MCF 10A (cell line): ENCODE measurements around the gene ABCA9. TPM values are rescaled to one million over a fixed set of nuclear protein-coding genes. Genes with fewer than 3 reads are reported as not detected.

Experiments
- BruUV-seq: library from RNA; stranded (reverse); fragments of 400-500 nt; replicated peaks from 2 replicates; lab custom pipeline; 2021; lab: Mats Ljungman, UMichigan
- CTCF ChIA-PET: fragments of 300-600 bp; sonication (Branson Sonifier 250); formaldehyde crosslinking; extraction: SDS; loops from one replicate; lab custom pipeline; 2021; ENCODE audit warnings: antibody characterized with exemption, inconsistent platforms; lab: Yijun Ruan, JAX
- POLR2A ChIA-PET: fragments of 300-600, 350-650 bp; sonication (Branson Sonifier 250); formaldehyde crosslinking; extraction: SDS; loops from one replicate; lab custom pipeline; 2020; ENCODE audit warnings: antibody characterized with exemption, inconsistent platforms; lab: Yijun Ruan, JAX
- DNase-seq: peaks from one replicate; pipeline ENCODE4 v3.0.0-alpha.2; 2018; ENCODE audit not compliant: unreplicated experiment
- H3K27ac Mint-ChIP-seq: one replicate; pipeline ENCODE4 v1.8.0; 2022; ENCODE audit warnings: mild to moderate bottlenecking, low read depth, mixed read lengths; ENCODE audit not compliant: unreplicated experiment
- H3K27me3 Mint-ChIP-seq: one replicate; pipeline ENCODE4 v1.8.0; 2022; ENCODE audit warnings: mixed read lengths; ENCODE audit not compliant: insufficient read depth, unreplicated experiment
- H3K36me3 Mint-ChIP-seq: one replicate; pipeline ENCODE4 v1.8.0; 2022; ENCODE audit warnings: mild to moderate bottlenecking, moderate library complexity, mixed read lengths; ENCODE audit not compliant: insufficient read depth, unreplicated experiment
- H3K4me1 Mint-ChIP-seq: one replicate; pipeline ENCODE4 v1.8.0; 2022; ENCODE audit warnings: mixed read lengths; ENCODE audit not compliant: insufficient read depth, unreplicated experiment
- H3K4me3 Mint-ChIP-seq: one replicate; pipeline ENCODE4 v1.8.0; 2022; ENCODE audit warnings: mild to moderate bottlenecking, moderate library complexity, mixed read lengths; ENCODE audit not compliant: unreplicated experiment
- H3K9me3 Mint-ChIP-seq: one replicate; pipeline ENCODE4 v1.8.0; 2022; ENCODE audit warnings: mixed read lengths; ENCODE audit not compliant: unreplicated experiment
- intact Hi-C: fragments of 100-400 bp; cut with micrococcal nuclease; formaldehyde crosslinking; loops from 2 replicates; pipeline ENCODE4 v1.14.1; 2022
- total RNA-seq: library from RNA; stranded (reverse); gene quantifications from 2 replicates; pipeline ENCODE4 v1.2.3, GENCODE V29; 2022
- TF ChIP-seq, protein P1 (sequence below): fragments of 200-600 bp; IDR thresholded peaks from one replicate; pipeline ENCODE4 v1.8.0; 2022; ENCODE audit warnings: antibody characterized with exemption, mild to moderate bottlenecking; ENCODE audit not compliant: unreplicated experiment

ABCA9 gene
- total RNA-seq, 1 experiment from 2014 or later = 7.8 TPM

DNA sequence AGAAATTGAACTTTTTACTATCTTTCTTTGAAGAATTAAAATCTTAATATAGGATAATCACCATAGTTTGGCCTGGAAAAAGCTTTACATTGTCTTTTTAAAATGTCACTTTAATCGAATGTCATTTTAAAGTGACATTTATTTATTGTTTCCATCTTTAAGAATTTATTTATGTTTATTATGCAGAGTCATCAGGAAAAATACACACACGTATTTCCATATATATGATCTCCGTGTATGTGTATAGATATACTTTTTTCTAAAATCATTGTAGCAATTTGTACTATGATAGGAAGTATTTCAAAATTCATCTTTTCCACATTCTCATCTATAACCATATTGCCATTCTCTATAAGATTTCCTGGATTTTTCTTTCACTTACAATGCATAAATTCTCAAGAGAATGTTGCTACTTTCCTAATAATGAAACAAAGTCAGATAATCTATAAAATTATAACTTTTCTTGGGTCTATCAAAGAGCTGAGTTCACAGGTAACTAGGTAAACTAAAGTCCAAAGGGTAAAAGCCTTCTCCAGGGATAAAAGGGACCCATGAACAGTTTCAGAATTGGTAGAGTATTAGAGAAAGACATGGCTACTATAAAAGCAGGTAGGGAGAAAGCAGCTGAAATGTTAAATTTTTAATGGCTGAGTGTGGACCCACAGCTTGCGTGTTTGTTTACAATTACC, 117.5 kb downstream of the ABCA9 start:
- DNase-seq = no peak
- BruUV-seq = no TSS peak
- CTCF ChIA-PET = no interaction called here
- no peaks in the 10 kb centered on the region for H3K36me3 Mint-ChIP-seq
- H3K27ac Mint-ChIP-seq = no peak overlapping the region
- H3K27me3 Mint-ChIP-seq = no peaks in the 10 kb centered on the region
- intact Hi-C loops = no loop called here
- H3K4me3 Mint-ChIP-seq = no peak overlapping the region
- no peaks in the 10 kb centered on the region for H3K9me3 Mint-ChIP-seq
- POLR2A ChIA-PET = interaction anchor here (0.9 kb wide), 1 partner anchor 537 kb away, joined by 3 read pairs; no protein-coding TSS in a partner anchor
- TF ChIP-seq, protein P1, sequence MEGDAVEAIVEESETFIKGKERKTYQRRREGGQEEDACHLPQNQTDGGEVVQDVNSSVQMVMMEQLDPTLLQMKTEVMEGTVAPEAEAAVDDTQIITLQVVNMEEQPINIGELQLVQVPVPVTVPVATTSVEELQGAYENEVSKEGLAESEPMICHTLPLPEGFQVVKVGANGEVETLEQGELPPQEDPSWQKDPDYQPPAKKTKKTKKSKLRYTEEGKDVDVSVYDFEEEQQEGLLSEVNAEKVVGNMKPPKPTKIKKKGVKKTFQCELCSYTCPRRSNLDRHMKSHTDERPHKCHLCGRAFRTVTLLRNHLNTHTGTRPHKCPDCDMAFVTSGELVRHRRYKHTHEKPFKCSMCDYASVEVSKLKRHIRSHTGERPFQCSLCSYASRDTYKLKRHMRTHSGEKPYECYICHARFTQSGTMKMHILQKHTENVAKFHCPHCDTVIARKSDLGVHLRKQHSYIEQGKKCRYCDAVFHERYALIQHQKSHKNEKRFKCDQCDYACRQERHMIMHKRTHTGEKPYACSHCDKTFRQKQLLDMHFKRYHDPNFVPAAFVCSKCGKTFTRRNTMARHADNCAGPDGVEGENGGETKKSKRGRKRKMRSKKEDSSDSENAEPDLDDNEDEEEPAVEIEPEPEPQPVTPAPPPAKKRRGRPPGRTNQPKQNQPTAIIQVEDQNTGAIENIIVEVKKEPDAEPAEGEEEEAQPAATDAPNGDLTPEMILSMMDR = no peak
- H3K4me1 Mint-ChIP-seq = no peaks in the 10 kb centered on the region

DNA sequence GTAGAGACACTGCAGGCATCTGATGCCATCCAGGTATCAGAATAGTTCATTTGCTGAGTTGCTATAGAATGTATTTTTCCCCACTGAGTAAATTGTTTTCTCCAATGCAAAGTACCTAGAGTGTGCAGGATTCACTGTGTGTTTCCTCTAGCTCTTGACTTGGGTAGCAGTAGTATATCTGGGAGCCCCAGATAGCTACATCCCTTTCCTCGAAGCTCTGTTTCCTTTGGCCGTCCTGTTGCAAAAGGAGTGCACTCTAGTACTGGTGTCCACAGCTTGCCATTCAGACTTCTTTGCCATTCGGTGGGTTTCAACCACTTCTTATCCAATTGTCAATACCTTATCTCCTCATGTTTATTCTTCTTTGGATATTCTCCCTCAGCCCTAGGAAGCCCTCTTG, 118.3 kb downstream of the ABCA9 start:
- Mint-ChIP-seq H3K27ac (no peak overlapping the region), H3K4me3 (no peak overlapping the region), H3K4me1 (no peaks in the 10 kb centered on the region), H3K27me3 (no peaks in the 10 kb centered on the region), H3K9me3 (no peaks in the 10 kb centered on the region), H3K36me3 (no peaks in the 10 kb centered on the region)
- ChIA-PET CTCF (interaction anchor here (1.0 kb wide), 1 partner anchor 148 kb away, joined by 4 read pairs; no protein-coding TSS in a partner anchor), POLR2A (interaction anchor here (0.6 kb wide), 1 partner anchor 140 kb away, joined by 4 read pairs; no protein-coding TSS in a partner anchor)
- TF ChIP-seq, protein P1 = no peak
- intact Hi-C loops = no loop called here
- BruUV-seq = no TSS peak
- DNase-seq = no peak

DNA sequence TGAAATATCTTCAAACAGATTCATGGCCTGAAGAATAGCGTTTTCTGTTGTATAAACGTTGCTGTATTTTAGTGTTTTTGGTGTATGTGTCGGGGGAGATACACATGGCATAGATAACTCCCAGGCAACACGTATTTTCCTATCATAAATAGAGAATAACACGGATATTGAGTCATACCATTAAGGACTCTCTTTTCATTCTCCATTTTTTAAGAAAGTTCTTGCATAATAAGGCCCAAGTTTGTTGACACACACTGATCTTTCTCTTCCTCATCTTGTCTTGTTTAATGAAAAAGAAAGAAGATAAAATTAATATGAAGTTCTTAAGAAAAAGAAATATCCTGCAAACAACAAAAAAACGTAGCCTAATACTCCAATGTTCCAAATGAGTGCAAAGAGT, 119.0 kb downstream of the ABCA9 start:
- H3K4me1 Mint-ChIP-seq = no peaks in the 10 kb centered on the region
- no peak overlapping the region for H3K4me3 Mint-ChIP-seq
- no peak overlapping the region for H3K27ac Mint-ChIP-seq
- no peak for DNase-seq
- no peaks in the 10 kb centered on the region for H3K9me3 Mint-ChIP-seq
- H3K27me3 Mint-ChIP-seq = no peaks in the 10 kb centered on the region
- no peaks in the 10 kb centered on the region for H3K36me3 Mint-ChIP-seq
- intact Hi-C loops = no loop called here
- ChIA-PET POLR2A (interaction anchor here (0.6 kb wide), 1 partner anchor 140 kb away, joined by 4 read pairs; no protein-coding TSS in a partner anchor), CTCF (interaction anchor here (1.0 kb wide), 1 partner anchor 147 kb away, joined by 4 read pairs; no protein-coding TSS in a partner anchor)
- no TSS peak for BruUV-seq
- TF ChIP-seq, protein P1 = no peak

DNA sequence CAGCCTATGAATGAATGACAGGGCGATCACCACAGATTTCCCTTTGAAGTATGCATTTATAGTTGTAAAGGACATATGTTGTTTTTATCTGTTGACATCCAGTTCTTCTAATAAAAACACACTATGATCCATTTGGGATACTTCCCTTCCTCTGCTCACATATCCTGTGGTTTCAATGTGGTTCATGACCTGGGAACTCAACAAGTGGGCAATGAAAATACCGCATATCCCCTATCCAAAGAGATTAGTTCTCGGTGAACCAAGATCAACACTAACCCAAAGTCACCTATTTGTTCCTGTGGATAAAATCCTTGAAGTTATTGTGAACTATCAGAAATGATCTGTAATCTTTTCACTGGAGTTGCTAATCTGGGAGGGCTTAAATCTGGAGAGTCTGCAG, 121.5 kb downstream of the ABCA9 start:
- no peak overlapping the region for H3K27ac Mint-ChIP-seq

More for the DNA sequence above, 121.5 kb downstream of the ABCA9 start:
- intact Hi-C loops = no loop called here
- DNase-seq = no peak
- Mint-ChIP-seq H3K4me1 (no peaks in the 10 kb centered on the region), H3K4me3 (no peak overlapping the region), H3K36me3 (no peaks in the 10 kb centered on the region), H3K9me3 (no peaks in the 10 kb centered on the region), H3K27me3 (no peaks in the 10 kb centered on the region)
- POLR2A ChIA-PET = no interaction called here
- TF ChIP-seq, protein P1 = no peak
- CTCF ChIA-PET = no interaction called here
- BruUV-seq = no TSS peak
